ENCODE results near the gene TECTB.

GRCh38 chr10:112283100-112283499 is at the start of gene TECTB:
- TF ChIP-seq CTCF (IDR thresholded peaks at IDR 0.05; ENCODE audit: low read depth, low read length) = no peak
- TF ChIP-seq EZH2phosphoT487 (IDR thresholded peaks at IDR 0.05; ENCODE audit: low read depth) = no peak

Measured in OCI-LY3 (cell line).